Stromal cell of bone marrow (primary cell): ENCODE results near the gene GTPBP2.
"Not testable (repeated sequence)": the region's sequence is repeated elsewhere in the genome, so short reads cannot be mapped to it uniquely, and the experiment has no call there.

Experiments used
- DNase-seq: peaks from one replicate; pipeline ENCODE4 v3.0.0-alpha.2; 2012; ENCODE audit warnings: low read depth

The GTPBP2 gene

GRCh38 chr6:43629104-43629504, at the start of gene GTPBP2:
TSS of gene GTPBP2 (minus strand) at chr6:43629264. CDS start at chr6:43629162, 102 bp downstream.
- peak; percentile 98 for DNase-seq

- no peak for DNase-seq
Observed at GRCh38 chr6:43678341-43678740, 49.3 kb upstream of the GTPBP2 start.

- DNase-seq, result no peak
Observed at GRCh38 chr6:43677759-43678158, 48.7 kb upstream of the GTPBP2 start.

- DNase-seq, result no peak
Observed at GRCh38 chr6:43676962-43677606, 48.0 kb upstream of the GTPBP2 start.

GRCh38 chr6:43674921-43675320, 45.9 kb upstream of the GTPBP2 start:
- DNase-seq, result no peak

- DNase-seq, result no peak
Observed at GRCh38 chr6:43674291-43674690, 45.2 kb upstream of the GTPBP2 start.

- DNase-seq, result no peak
Observed at GRCh38 chr6:43673444-43674084, 44.5 kb upstream of the GTPBP2 start.

- no peak for DNase-seq
Observed at GRCh38 chr6:43671801-43672690, 43.0 kb upstream of the GTPBP2 start.

GRCh38 chr6:43671011-43671800, 42.1 kb upstream of the GTPBP2 start:
- DNase-seq, result no peak

- DNase-seq, result no peak
Observed at GRCh38 chr6:43670623-43670986, 41.5 kb upstream of the GTPBP2 start.

- no peak for DNase-seq
Observed at GRCh38 chr6:43669922-43670622, 41.0 kb upstream of the GTPBP2 start.

- DNase-seq, result peak; percentile 84
Observed at GRCh38 chr6:43669050-43669921, 40.2 kb upstream of the GTPBP2 start.

- no peak for DNase-seq
Observed at GRCh38 chr6:43668151-43669028, 39.3 kb upstream of the GTPBP2 start.

- DNase-seq, result no peak
Observed at GRCh38 chr6:43667245-43668150, 38.4 kb upstream of the GTPBP2 start.

GRCh38 chr6:43666196-43666920, 37.3 kb upstream of the GTPBP2 start:
- DNase-seq, result no peak

- no peak for DNase-seq
Observed at GRCh38 chr6:43665376-43665775, 36.3 kb upstream of the GTPBP2 start.

- not testable (repeated sequence) for DNase-seq
Observed at GRCh38 chr6:43662948-43663347, 33.9 kb upstream of the GTPBP2 start.

- DNase-seq, result no peak
Observed at GRCh38 chr6:43658161-43658560, 29.1 kb upstream of the GTPBP2 start.
